ENCODE data around the gene PNMA8C.
"Not testable (repeated sequence)": the region's sequence is repeated elsewhere in the genome, so short reads cannot be mapped to it uniquely, and the experiment has no call there.

Gene PNMA8C

GRCh38 chr19:46386996-46387712 lies 41.6 kb downstream of the PNMA8C start:
- DNase-seq (no peak), ATAC-seq (replicated peaks) (no peak)
- H3K36me3 Mint-ChIP-seq (ENCODE audit: insufficient read depth): peaks cover 52% of the 10 kb centered on the region
- peaks cover 0 to 7% of the 10 kb centered on the region in 2 donors for H3K4me1 Mint-ChIP-seq (ENCODE audit: low read depth in 2 of 2)
- no peak overlapping the region for H3K4me3 Mint-ChIP-seq
- H3K27me3 Mint-ChIP-seq: no peaks in the 10 kb centered on the region
- no peaks in the 10 kb centered on the region for H3K9me3 Mint-ChIP-seq
- peak overlapping the region in 1 of 2 donors; percentile 17 for H3K27ac Mint-ChIP-seq

DNA sequence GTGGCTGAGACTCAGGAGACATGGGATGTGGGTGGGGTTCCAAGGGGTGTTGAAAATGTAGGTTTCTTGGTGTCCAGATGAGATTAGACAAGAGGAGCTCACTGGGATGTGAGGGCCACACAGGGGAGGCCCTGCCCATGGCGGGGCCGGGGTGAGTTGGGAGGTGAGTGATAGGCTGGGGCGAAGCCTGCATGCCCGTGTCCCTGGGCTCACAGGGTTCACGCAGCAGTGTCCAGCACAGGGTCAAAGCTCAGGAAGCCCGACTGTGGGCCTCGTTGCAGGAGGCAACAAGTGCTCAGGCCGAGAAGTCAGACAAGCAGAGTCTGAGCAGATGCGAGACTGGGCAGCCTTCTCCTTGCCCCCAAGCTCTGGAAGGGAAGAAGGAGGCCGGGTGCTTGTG lies 42.6 kb downstream of the PNMA8C start:
- Mint-ChIP-seq H3K27ac (peak overlapping the region in 1 of 2 donors; percentile 80), H3K4me1 (ENCODE audit: low read depth in 2 of 2) (peaks cover 0 to 8% of the 10 kb centered on the region in 2 donors), H3K27me3 (no peaks in the 10 kb centered on the region), H3K4me3 (no peak overlapping the region), H3K36me3 (ENCODE audit: insufficient read depth) (peaks cover 58% of the 10 kb centered on the region), H3K9me3 (no peaks in the 10 kb centered on the region)
- DNase-seq (no peak), ATAC-seq (replicated peaks) (no peak)

GRCh38 chr19:46385636-46386035 lies 43.1 kb downstream of the PNMA8C start:
- DNase-seq (no peak), ATAC-seq (replicated peaks) (no peak)
- Mint-ChIP-seq H3K9me3 (no peaks in the 10 kb centered on the region), H3K4me3 (no peak overlapping the region), H3K36me3 (ENCODE audit: insufficient read depth) (peaks cover 56% of the 10 kb centered on the region), H3K27me3 (no peaks in the 10 kb centered on the region), H3K27ac (peak overlapping the region in 1 of 2 donors; percentile 80), H3K4me1 (ENCODE audit: low read depth in 2 of 2) (peaks cover 0 to 12% of the 10 kb centered on the region in 2 donors)

DNA sequence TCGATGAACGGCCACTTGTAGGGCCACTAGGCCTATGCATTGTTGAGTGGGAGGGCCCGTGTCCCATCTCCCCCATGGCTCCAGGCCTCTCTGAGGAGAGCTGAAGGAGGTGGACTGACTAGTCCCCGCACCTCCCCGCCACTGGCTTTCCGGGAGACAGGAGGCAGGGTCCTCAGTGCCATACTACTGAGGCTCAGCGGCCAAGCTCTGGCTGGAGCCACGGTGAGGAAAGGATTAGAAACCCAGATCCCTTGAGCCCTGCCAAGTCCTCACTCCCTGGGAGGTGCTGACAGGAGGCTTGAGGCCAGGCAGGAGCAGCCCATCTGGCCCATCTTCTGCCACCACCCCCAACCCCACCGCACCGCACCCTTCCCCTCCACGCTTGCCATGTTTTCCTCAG lies 44.3 kb downstream of the PNMA8C start:
- Mint-ChIP-seq H3K9me3 (no peaks in the 10 kb centered on the region), H3K27ac (no peak overlapping the region), H3K4me1 (ENCODE audit: low read depth in 2 of 2) (peaks cover 1 to 20% of the 10 kb centered on the region in 2 donors), H3K4me3 (no peak overlapping the region), H3K36me3 (ENCODE audit: insufficient read depth) (peaks cover 61% of the 10 kb centered on the region), H3K27me3 (no peaks in the 10 kb centered on the region)
- ATAC-seq (replicated peaks) (no peak), DNase-seq (no peak)

DNA sequence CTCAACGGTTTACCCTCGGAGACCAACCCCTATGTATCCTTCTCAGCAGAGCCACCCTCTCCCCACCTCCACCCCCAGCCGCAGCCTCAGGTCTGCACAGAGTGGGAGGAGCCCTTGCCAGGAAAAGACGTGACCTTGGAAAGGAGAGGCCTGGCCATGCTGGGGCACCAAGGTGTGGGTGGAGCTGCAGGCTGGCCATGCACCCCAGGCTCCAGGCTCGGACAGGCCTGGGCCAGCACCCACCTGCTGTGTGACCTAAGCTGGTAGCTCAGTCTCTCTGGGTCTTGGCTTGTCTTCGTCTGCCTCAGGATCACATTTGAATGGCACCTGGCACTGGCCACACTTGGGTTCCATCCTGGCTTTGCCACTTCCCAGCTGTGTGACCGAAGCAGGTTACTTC lies 44.9 kb downstream of the PNMA8C start:
- Mint-ChIP-seq H3K27ac (no peak overlapping the region), H3K36me3 (ENCODE audit: insufficient read depth) (peaks cover 63% of the 10 kb centered on the region), H3K27me3 (no peaks in the 10 kb centered on the region), H3K4me3 (no peak overlapping the region), H3K9me3 (no peaks in the 10 kb centered on the region), H3K4me1 (ENCODE audit: low read depth in 2 of 2) (peaks cover 1 to 22% of the 10 kb centered on the region in 2 donors)
- no peak for ATAC-seq (replicated peaks)
- no peak for DNase-seq

- Mint-ChIP-seq H3K27me3 (no peaks in the 10 kb centered on the region), H3K4me3 (no peak overlapping the region), H3K36me3 (ENCODE audit: insufficient read depth) (peaks cover 64% of the 10 kb centered on the region), H3K4me1 (ENCODE audit: low read depth in 2 of 2) (peaks cover 1 to 22% of the 10 kb centered on the region in 2 donors), H3K9me3 (no peaks in the 10 kb centered on the region), H3K27ac (peak overlapping the region in 1 of 2 donors; percentile 64)
- ATAC-seq (replicated peaks): no peak
- DNase-seq: no peak
These were observed 45.4 kb downstream of the PNMA8C start for GRCh38 chr19:46383171-46383815.

DNA sequence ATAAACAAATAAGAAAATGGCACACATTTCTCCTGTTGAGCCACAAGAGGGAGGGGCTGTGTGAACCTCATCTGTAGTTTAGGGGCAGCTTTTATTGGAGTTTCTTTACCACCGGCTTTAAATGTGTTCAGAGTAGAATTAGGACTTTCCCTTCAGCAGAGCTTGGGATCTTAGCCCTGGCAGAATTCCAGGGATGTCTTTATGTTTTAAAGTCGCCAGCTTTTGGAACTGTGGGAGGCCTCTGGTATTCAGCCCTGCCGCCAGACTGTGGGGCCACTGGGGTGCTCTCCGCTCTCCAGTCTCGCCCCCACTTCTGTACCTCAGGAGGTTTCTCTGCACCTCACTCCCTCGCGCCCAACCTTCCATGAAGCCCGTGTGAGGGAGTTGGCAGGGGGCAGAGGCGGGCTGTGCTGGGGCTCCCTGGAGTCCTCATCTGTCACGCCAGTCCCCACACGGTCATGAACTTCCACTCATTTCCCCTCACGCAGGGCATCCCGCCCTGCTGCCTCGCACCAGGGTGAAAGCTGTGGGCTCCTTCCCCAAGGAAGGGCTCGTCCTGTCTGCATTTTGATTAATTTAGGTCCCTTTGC lies 46.9 kb downstream of the PNMA8C start:
- Mint-ChIP-seq H3K36me3 (ENCODE audit: insufficient read depth) (peaks cover 62% of the 10 kb centered on the region), H3K9me3 (no peaks in the 10 kb centered on the region), H3K4me3 (no peak overlapping the region), H3K27me3 (no peaks in the 10 kb centered on the region), H3K27ac (no peak overlapping the region), H3K4me1 (ENCODE audit: low read depth in 2 of 2) (peaks cover 4 to 24% of the 10 kb centered on the region in 2 donors)
- no peak for ATAC-seq (replicated peaks)
- DNase-seq: no peak

- peaks cover 4 to 25% of the 10 kb centered on the region in 2 donors for H3K4me1 Mint-ChIP-seq (ENCODE audit: low read depth in 2 of 2)
- peaks cover 61% of the 10 kb centered on the region for H3K36me3 Mint-ChIP-seq (ENCODE audit: insufficient read depth)
- H3K4me3 Mint-ChIP-seq: no peak overlapping the region
These were observed 47.4 kb downstream of the PNMA8C start for GRCh38 chr19:46381346-46381745.

GRCh38 chr19:46380690-46381089 lies 48.0 kb downstream of the PNMA8C start:
- H3K27ac Mint-ChIP-seq: no peak overlapping the region
- H3K9me3 Mint-ChIP-seq: no peaks in the 10 kb centered on the region
- ATAC-seq (replicated peaks) (no peak), DNase-seq (no peak)
- no peaks in the 10 kb centered on the region for H3K27me3 Mint-ChIP-seq
- H3K36me3 Mint-ChIP-seq (ENCODE audit: insufficient read depth): peaks cover 55% of the 10 kb centered on the region
- peaks cover 4 to 25% of the 10 kb centered on the region in 2 donors for H3K4me1 Mint-ChIP-seq (ENCODE audit: low read depth in 2 of 2)
- no peak overlapping the region for H3K4me3 Mint-ChIP-seq

More at GRCh38 chr19:46381346-46381745, 47.4 kb downstream of the PNMA8C start:
- Mint-ChIP-seq H3K9me3 (no peaks in the 10 kb centered on the region), H3K27ac (no peak overlapping the region), H3K27me3 (no peaks in the 10 kb centered on the region)
- no peak for ATAC-seq (replicated peaks)
- no peak for DNase-seq

- Mint-ChIP-seq H3K4me3 (no peak overlapping the region), H3K27ac (no peak overlapping the region), H3K36me3 (ENCODE audit: insufficient read depth) (peaks cover 57% of the 10 kb centered on the region), H3K27me3 (no peaks in the 10 kb centered on the region), H3K4me1 (ENCODE audit: low read depth in 2 of 2) (peaks cover 4 to 25% of the 10 kb centered on the region in 2 donors), H3K9me3 (no peaks in the 10 kb centered on the region)
- no peak for DNase-seq
- no peak for ATAC-seq (replicated peaks)
These were observed 50.5 kb downstream of the PNMA8C start for GRCh38 chr19:46378268-46378667.

DNA sequence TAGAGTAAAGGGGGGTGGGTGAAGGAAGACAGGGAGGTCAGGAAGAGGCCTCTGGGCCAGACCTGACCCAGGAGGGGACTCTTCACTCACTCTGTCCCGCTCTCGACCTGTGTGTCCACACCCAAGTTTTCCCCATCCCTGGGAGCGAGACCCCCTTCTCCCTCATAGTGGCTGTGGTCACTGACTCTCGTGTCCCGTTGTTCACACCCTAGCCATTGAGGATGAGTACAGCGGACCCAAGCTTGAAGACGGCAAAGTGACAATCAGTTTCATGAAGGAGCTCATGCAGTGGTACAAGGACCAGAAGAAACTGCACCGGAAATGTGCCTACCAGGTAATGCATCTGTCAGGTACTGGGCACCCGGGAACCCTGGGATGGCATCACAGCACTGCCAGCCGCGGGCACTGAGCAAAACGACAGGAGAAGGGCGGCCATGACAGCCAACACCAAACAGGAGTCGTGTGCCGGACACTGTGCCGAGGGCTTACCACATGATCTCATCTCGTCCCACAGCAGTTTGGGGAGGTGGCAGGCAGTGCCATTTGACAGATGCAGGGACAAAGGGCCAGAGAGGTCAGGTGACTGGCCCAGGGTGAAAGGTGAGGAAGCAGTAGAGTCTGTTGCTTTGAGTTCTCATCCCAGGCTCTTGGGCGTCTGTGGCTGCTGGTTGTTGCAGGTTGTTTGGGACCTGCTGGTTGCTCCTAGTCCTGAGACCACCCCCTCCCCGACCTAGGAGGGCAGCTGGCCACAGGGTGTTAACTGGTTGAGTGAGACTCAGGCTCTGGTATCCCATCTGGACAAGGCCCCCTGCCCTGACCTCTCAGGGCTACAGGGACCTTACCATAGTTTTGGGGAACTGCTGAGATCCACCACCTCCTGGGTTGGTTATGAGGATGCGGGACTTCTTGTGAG lies 52.2 kb downstream of the PNMA8C start:
- Mint-ChIP-seq H3K4me3 (no peak overlapping the region), H3K27ac (peak overlapping the region; percentile 39 to 53), H3K9me3 (no peaks in the 10 kb centered on the region), H3K36me3 (ENCODE audit: insufficient read depth) (peaks cover 40% of the 10 kb centered on the region), H3K27me3 (no peaks in the 10 kb centered on the region), H3K4me1 (ENCODE audit: low read depth in 2 of 2) (peaks cover 10 to 20% of the 10 kb centered on the region in 2 donors)
- DNase-seq: no peak
- ATAC-seq (replicated peaks): no peak

DNA sequence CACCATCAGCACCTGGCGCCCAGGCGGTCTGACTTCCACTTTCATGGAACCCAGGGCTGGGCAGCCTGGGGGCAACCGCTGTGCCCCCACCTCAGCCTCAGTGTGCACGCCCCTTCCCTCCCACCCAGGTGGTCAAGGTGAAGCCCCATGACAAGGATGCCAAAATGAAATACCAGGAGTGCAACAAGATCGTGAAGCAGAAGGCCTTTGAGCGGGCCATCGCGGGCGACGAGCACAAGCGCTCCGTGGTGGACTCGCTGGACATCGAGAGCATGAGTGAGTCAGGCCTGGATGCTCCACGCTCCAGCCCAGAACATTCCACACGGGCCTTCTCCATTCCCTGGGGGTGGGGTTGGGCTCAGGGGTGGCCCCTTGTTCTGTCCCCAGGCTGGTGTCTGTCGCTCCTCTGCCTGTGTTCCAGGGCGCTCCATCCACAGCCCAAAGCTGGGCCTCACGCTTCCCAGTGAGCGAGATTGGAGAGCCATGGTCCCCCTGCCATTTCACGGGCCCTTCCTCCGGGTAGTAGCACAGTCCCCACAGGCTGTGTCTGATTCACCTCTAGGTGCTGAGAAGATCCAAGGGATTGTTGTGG lies 53.2 kb downstream of the PNMA8C start:
- Mint-ChIP-seq H3K27ac (peak overlapping the region; percentile 39 to 53), H3K4me1 (ENCODE audit: low read depth in 2 of 2) (peaks cover 19 to 24% of the 10 kb centered on the region in 2 donors), H3K36me3 (ENCODE audit: insufficient read depth) (peaks cover 43% of the 10 kb centered on the region)
- ATAC-seq (replicated peaks); H3K4me3 Mint-ChIP-seq; H3K9me3 Mint-ChIP-seq; DNase-seq; H3K27me3 Mint-ChIP-seq: not testable (repeated sequence)
